SK-N-SH (cell line): Measurements from ENCODE around the gene DYNC2H1.

Experiments used
- MXI1 ChIP-seq: IDR thresholded peaks from 2 replicates; pipeline ENCODE4 v1.6.1; 2012; ENCODE audit warnings: mild to moderate bottlenecking, low read depth, low read length, improper control_type of control experiment
- SIN3A ChIP-seq: IDR thresholded peaks from 2 replicates; pipeline ENCODE4 v1.6.1; 2012; ENCODE audit warnings: low read depth, mild to moderate bottlenecking, low read length, moderate library complexity, borderline replicate concordance
- TF ChIP-seq, protein P1 (sequence below): fragments of 200-600 bp; sonication (generic); IDR thresholded peaks from 2 replicates; pipeline ENCODE4 v1.6.1; 2017; ENCODE audit warnings: antibody characterized with exemption, mild to moderate bottlenecking, moderate library complexity

DNA sequence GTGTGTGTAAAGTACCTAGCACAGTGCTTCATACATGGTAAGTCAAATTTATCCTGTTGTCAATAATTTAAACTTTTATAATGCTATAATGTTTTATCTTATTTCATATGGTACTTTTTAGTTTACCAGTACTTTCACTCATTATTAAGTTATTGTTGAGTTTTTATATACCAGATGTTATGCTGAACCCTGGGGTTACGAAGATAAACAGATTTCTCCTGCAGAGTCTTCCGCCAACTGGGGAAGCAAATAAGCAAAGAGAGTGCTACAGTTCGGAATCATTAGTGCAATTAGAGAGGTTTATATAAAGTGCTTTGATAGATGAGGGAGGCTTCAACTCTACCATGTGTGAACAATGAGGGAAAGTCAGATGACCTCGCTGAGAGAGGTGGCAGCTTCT, 362.3 kb downstream of the DYNC2H1 start:
- TF ChIP-seq MXI1 = peak; percentile 32; the same call in 1 of the 2 replicates
- TF ChIP-seq SIN3A = no peak
- TF ChIP-seq, protein P1, sequence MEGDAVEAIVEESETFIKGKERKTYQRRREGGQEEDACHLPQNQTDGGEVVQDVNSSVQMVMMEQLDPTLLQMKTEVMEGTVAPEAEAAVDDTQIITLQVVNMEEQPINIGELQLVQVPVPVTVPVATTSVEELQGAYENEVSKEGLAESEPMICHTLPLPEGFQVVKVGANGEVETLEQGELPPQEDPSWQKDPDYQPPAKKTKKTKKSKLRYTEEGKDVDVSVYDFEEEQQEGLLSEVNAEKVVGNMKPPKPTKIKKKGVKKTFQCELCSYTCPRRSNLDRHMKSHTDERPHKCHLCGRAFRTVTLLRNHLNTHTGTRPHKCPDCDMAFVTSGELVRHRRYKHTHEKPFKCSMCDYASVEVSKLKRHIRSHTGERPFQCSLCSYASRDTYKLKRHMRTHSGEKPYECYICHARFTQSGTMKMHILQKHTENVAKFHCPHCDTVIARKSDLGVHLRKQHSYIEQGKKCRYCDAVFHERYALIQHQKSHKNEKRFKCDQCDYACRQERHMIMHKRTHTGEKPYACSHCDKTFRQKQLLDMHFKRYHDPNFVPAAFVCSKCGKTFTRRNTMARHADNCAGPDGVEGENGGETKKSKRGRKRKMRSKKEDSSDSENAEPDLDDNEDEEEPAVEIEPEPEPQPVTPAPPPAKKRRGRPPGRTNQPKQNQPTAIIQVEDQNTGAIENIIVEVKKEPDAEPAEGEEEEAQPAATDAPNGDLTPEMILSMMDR = no peak
